IMR-90 (cell line): ENCODE data around the gene IL12RB2. TPM values are rescaled to one million over a fixed set of nuclear protein-coding genes. Genes with fewer than 3 reads are reported as not detected.

ENCODE experiments used
- ATAC-seq: fragments of 200-7000 bp; cut with Tn5 transposase; 2 replicates; pipeline ENCODE4 v1.9.1; 2020; ENCODE audit warnings: low read depth, mild to moderate bottlenecking, moderate library complexity
- BruUV-seq: library from RNA; stranded (reverse); fragments of 400-500 nt; replicated peaks from 2 replicates; lab custom pipeline; 2021; lab: Mats Ljungman, UMichigan
- CTCF ChIA-PET: fragments of 300-600 bp; formaldehyde crosslinking; extraction: SDS; loops from one replicate; lab custom pipeline; 2021; ENCODE audit warnings: antibody characterized with exemption; lab: Yijun Ruan, JAX
- POLR2A ChIA-PET: fragments of 300-600 bp; sonication (Branson Sonifier 250); formaldehyde crosslinking; loops from one replicate; lab custom pipeline; 2022; ENCODE audit warnings: antibody characterized with exemption; ENCODE audit not compliant: unreplicated experiment; lab: Charles Lee
- DNase-seq: peaks from one replicate; pipeline ENCODE4 v3.0.0; 2013
- H2AFZ ChIP-seq: replicated peaks from 2 replicates; pipeline ENCODE3; 2013; ENCODE audit warnings: low read length, mild to moderate bottlenecking; ENCODE audit not compliant: poor library complexity
- H2AK5ac ChIP-seq: 2 replicates; pipeline ENCODE4 v1.6.1; 2013; ENCODE audit warnings: low read depth, low read length, inconsistent platforms
- H2AK9ac ChIP-seq: replicated peaks from 2 replicates; pipeline ENCODE3; 2013; ENCODE audit warnings: mild to moderate bottlenecking, low read depth, low read length, moderate library complexity; ENCODE audit not compliant: poor library complexity
- H2BK120ac ChIP-seq: 2 replicates; pipeline ENCODE4 v1.6.1; 2013; ENCODE audit warnings: low read depth, low read length, inconsistent platforms
- H2BK15ac ChIP-seq: 3 replicates; pipeline ENCODE4 v1.6.1; 2013; ENCODE audit warnings: low read depth, low read length, inconsistent platforms
- H2BK20ac ChIP-seq: 2 replicates; pipeline ENCODE4 v1.6.1; 2013; ENCODE audit warnings: low read depth, mild to moderate bottlenecking, inconsistent platforms, low read length, moderate library complexity
- H2BK5ac ChIP-seq: 2 replicates; pipeline ENCODE4 v1.6.1; 2013; ENCODE audit warnings: mild to moderate bottlenecking, low read depth, low read length, inconsistent platforms; ENCODE audit not compliant: poor library complexity, severe bottlenecking
- H3K14ac ChIP-seq: replicated peaks from 2 replicates; pipeline ENCODE4 v1.6.1; 2013; ENCODE audit warnings: low read depth, low read length, inconsistent platforms
- H3K18ac ChIP-seq: 2 replicates; pipeline ENCODE4 v1.6.1; 2013; ENCODE audit warnings: low read depth, low read length, control low read depth
- H3K23ac ChIP-seq: 2 replicates; pipeline ENCODE4 v1.6.1; 2013; ENCODE audit warnings: low read depth, low read length, inconsistent platforms
- H3K27ac ChIP-seq: 2 replicates; pipeline ENCODE4 v1.5.1; 2013; ENCODE audit warnings: mild to moderate bottlenecking, control low read depth, low read length; ENCODE audit not compliant: insufficient read depth
- H3K27me3 ChIP-seq: 2 replicates; pipeline ENCODE4 v1.6.1; 2013; ENCODE audit warnings: low read length; ENCODE audit not compliant: control insufficient read depth, insufficient read depth
- H3K36me3 ChIP-seq: 2 replicates; pipeline ENCODE4 v1.6.1; 2013; ENCODE audit warnings: low read length, mixed read lengths; ENCODE audit not compliant: control insufficient read depth, insufficient read depth
- H3K4ac ChIP-seq: 2 replicates; pipeline ENCODE4 v1.6.1; 2013; ENCODE audit warnings: low read depth, low read length, inconsistent platforms
- H3K4me1 ChIP-seq: 2 replicates; pipeline ENCODE4 v1.6.1; 2013; ENCODE audit warnings: low read length, mixed read lengths; ENCODE audit not compliant: control insufficient read depth, insufficient read depth
- H3K4me2 ChIP-seq: 2 replicates; pipeline ENCODE4 v1.6.1; 2013; ENCODE audit warnings: low read depth, mild to moderate bottlenecking, control low read depth, low read length, moderate library complexity
- H3K4me3 ChIP-seq: 2 replicates; pipeline ENCODE4 v1.5.1; 2013; ENCODE audit warnings: low read depth, mild to moderate bottlenecking, control low read depth, low read length, moderate library complexity; ENCODE audit not compliant: insufficient read depth
- H3K56ac ChIP-seq: 2 replicates; pipeline ENCODE4 v1.6.1; 2013; ENCODE audit warnings: low read length, inconsistent platforms; ENCODE audit not compliant: insufficient read depth; ENCODE audit errors: extremely low read depth
- H3K79me1 ChIP-seq, 2 experiments: 2 replicates each; pipeline ENCODE4 v1.6.1; 2013; ENCODE audit warnings: low read length in 2 of 2, inconsistent platforms in 1 of 2, low read depth in 1 of 2
- H3K9ac ChIP-seq: 2 replicates; pipeline ENCODE4 v1.6.1; 2013; ENCODE audit warnings: low read depth, low read length, control low read depth
- H3K9me1 ChIP-seq: 2 replicates; pipeline ENCODE4 v1.6.1; 2013; ENCODE audit warnings: low read length, inconsistent platforms; ENCODE audit not compliant: insufficient read depth
- H3K9me3 ChIP-seq: 2 replicates; pipeline ENCODE4 v1.6.1; 2013; ENCODE audit warnings: low read length; ENCODE audit not compliant: control insufficient read depth, insufficient read depth
- H4K20me1 ChIP-seq: 2 replicates; pipeline ENCODE4 v1.6.1; 2013; ENCODE audit warnings: low read length, inconsistent platforms; ENCODE audit not compliant: insufficient read depth
- H4K5ac ChIP-seq: 2 replicates; pipeline ENCODE4 v1.6.1; 2013; ENCODE audit warnings: mild to moderate bottlenecking, low read depth, low read length, control low read depth
- H4K8ac ChIP-seq, 2 experiments: 2 replicates each; pipeline ENCODE4 v1.6.1; 2013; ENCODE audit warnings: low read depth in 2 of 2, low read length in 2 of 2, control low read depth in 1 of 2, inconsistent platforms in 1 of 2
- H4K91ac ChIP-seq: 2 replicates; pipeline ENCODE4 v1.6.1; 2013; ENCODE audit warnings: low read depth, low read length, inconsistent platforms; ENCODE audit not compliant: insufficient read depth
- CTCF ChIP-seq: conservative IDR thresholded peaks from 2 replicates; pipeline ENCODE4 v1.5.1; 2012; ENCODE audit warnings: mild to moderate bottlenecking, low read depth, low read length, improper control_type of control experiment
- FOS ChIP-seq: fragments of 150-350 bp; IDR thresholded peaks from 2 replicates; pipeline ENCODE4 v1.6.1; 2016; ENCODE audit warnings: low read depth, low read length
- MAFK ChIP-seq: IDR thresholded peaks from 2 replicates; pipeline ENCODE4 v1.6.1; 2012; ENCODE audit warnings: low read depth, low read length, improper control_type of control experiment
- MAZ ChIP-seq: IDR thresholded peaks from 2 replicates; pipeline ENCODE4 v1.6.1; 2012; ENCODE audit warnings: low read depth, mild to moderate bottlenecking, low read length, improper control_type of control experiment, moderate library complexity, borderline replicate concordance
- NFE2L2 ChIP-seq: fragments of 150-350 bp; IDR thresholded peaks from 2 replicates; pipeline ENCODE4 v1.6.1; 2016; ENCODE audit warnings: low read depth, mild to moderate bottlenecking, low read length
- WGBS, 2 experiments: methylation state at CpG; one replicate each; pipeline versions ENCODE4 v1.1.5 to v1.1.7; 2013; ENCODE audit warnings: missing lambda C conversion rate in 2 of 2; ENCODE audit not compliant: insufficient read length in 1 of 2; ENCODE audit errors: extremely low coverage in 2 of 2; 5-methylcytosine and 5-hydroxymethylcytosine counted together
- dilution Hi-C: fragments of 300-500 bp; cut with HindIII; formaldehyde crosslinking; loops from one replicate; pipeline ENCODE4 v1.14.3; 2018; ENCODE audit warnings: low sequenced_read_pairs; ENCODE audit not compliant: unreplicated experiment
- in situ Hi-C: fragments of 300-500 bp; cut with MboI; formaldehyde crosslinking; loops from 3 replicates; pipeline ENCODE4 v1.14.3; 2019; ENCODE audit warnings: low sequenced_read_pairs, inconsistent platforms, mixed read lengths
- intact Hi-C: fragments of 100-400 bp; cut with micrococcal nuclease; formaldehyde crosslinking; loops from 2 replicates; pipeline ENCODE4 v1.10.0; 2022
- polyA plus RNA-seq, 3 experiments: library from polyadenylated mRNA; depleted of rRNA; stranded (reverse); fragments of >200 nt; gene quantifications; 2 replicates each; pipeline ENCODE4 v1.2.3, GENCODE V29; 2012; ENCODE audit warnings: low replicate concordance in 1 of 3
- total RNA-seq: library from RNA; depleted of rRNA; stranded (reverse); fragments of >200 nt; gene quantifications from 2 replicates; pipeline ENCODE4 v1.2.3, GENCODE V29; 2012

IL12RB2 gene
- total and polyA plus RNA-seq, 2 of the 4 experiments (the other 2 are of a cell fraction) = not detected

GRCh38 chr1:67336157-67336556 lies 28.5 kb downstream of the IL12RB2 start:
- Histone ChIP-seq H2BK5ac (no peak overlapping the region), H3K14ac (no peak overlapping the region), H2AFZ (no peak overlapping the region), H3K27ac (no peak overlapping the region), H3K27me3 (peaks cover 1% of the 10 kb centered on the region; the same call in 1 of the 2 replicates), H2BK120ac (no peak overlapping the region), H3K4me3 (no peak overlapping the region), H2BK15ac (no peak overlapping the region), H3K9ac (no peak overlapping the region), H3K79me1 (no peaks in the 10 kb centered on the region), H4K20me1 (no peaks in the 10 kb centered on the region), H2AK9ac (no peak overlapping the region), H3K36me3 (no peaks in the 10 kb centered on the region), H3K23ac (no peak overlapping the region), H3K18ac (no peak overlapping the region), H3K56ac (no peak overlapping the region), H3K9me3 (no peaks in the 10 kb centered on the region), H3K4me1 (peaks cover 7% of the 10 kb centered on the region; the same call in 1 of the 2 replicates), H4K91ac (no peak overlapping the region), H4K8ac (no peak overlapping the region), H3K4ac (no peak overlapping the region), H3K9me1 (peaks cover 2% of the 10 kb centered on the region; the same call in 1 of the 2 replicates), H3K4me2 (no peak overlapping the region), H2BK20ac (no peak overlapping the region), H4K5ac (no peak overlapping the region), H2AK5ac (no peak overlapping the region)
- no peak for ATAC-seq
- no TSS peak for BruUV-seq
- WGBS, 2 experiments = no CpG with 5 or more reads among the region's 5 CpGs
- CTCF ChIA-PET = interaction anchor here (0.8 kb wide), 2 partner anchors 10 to 11 kb away, joined by 3 read pairs; no protein-coding TSS in a partner anchor
- intact Hi-C loops (no loop called here), in situ Hi-C loops (no loop called here), dilution Hi-C loops (no loop called here)
- TF ChIP-seq MAFK (no peak), CTCF (no peak), MAZ (no peak), NFE2L2 (no peak), FOS (no peak)
- DNase-seq = no peak
- POLR2A ChIA-PET = no interaction called here
